VCaP (cell line): Measurements from ENCODE around the gene CYB5B.
"Not testable (repeated sequence)": the region's sequence is repeated elsewhere in the genome, so short reads cannot be mapped to it uniquely, and the experiment has no call there.

Experiments used
- H3K27ac ChIP-seq: fragments of 450-650 bp; 2 replicates; pipeline ENCODE4 v1.5.1; 2017
- TF ChIP-seq, protein P1 (sequence below): fragments of 450-650 bp; conservative IDR thresholded peaks from 2 replicates; pipeline ENCODE4 v1.5.1; 2017; ENCODE audit warnings: mild to moderate bottlenecking, moderate library complexity

The CYB5B gene

DNA sequence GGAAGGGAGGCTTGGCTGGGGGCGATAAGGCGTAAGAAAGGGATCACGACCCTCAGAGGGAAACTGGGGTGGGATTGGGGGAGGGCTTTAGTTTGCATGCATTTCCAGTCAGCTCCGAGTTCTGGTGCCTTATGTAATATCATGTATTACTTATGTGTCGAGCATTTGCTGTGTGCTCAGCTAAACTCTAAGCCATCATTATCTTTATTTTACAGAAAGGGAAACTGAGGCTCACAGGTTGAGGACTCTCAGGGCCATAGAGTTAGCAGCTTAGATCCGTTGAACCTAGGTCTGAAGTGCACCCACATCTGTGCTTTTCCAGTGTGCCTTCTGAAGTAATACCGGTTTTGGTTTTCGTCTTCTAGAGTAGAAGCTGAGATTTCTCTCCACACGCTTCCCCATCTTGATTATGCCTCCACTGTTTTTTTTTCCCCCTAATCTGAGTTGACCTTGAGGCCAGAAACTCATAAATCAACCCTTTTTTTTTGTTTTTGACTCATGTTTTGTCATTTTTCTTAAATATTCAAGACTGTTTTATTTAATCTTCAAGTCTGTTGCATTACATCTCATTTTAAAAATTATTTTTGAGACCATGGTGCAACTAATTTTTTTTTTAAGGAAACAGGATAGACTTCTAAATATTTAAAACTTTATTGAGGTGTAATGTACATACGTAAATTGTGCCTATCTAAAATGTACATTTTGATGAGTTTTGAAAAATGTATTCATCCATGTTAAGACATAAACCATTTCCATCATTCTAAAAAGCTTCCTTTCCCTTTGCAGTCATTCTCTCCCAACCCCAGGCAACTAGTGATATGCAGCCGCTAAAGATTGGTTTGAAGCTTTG lies 741 bp downstream of the CYB5B start:
- peak overlapping the region; percentile 77 for H3K27ac ChIP-seq
- TF ChIP-seq, protein P1, sequence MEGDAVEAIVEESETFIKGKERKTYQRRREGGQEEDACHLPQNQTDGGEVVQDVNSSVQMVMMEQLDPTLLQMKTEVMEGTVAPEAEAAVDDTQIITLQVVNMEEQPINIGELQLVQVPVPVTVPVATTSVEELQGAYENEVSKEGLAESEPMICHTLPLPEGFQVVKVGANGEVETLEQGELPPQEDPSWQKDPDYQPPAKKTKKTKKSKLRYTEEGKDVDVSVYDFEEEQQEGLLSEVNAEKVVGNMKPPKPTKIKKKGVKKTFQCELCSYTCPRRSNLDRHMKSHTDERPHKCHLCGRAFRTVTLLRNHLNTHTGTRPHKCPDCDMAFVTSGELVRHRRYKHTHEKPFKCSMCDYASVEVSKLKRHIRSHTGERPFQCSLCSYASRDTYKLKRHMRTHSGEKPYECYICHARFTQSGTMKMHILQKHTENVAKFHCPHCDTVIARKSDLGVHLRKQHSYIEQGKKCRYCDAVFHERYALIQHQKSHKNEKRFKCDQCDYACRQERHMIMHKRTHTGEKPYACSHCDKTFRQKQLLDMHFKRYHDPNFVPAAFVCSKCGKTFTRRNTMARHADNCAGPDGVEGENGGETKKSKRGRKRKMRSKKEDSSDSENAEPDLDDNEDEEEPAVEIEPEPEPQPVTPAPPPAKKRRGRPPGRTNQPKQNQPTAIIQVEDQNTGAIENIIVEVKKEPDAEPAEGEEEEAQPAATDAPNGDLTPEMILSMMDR, result no peak

DNA sequence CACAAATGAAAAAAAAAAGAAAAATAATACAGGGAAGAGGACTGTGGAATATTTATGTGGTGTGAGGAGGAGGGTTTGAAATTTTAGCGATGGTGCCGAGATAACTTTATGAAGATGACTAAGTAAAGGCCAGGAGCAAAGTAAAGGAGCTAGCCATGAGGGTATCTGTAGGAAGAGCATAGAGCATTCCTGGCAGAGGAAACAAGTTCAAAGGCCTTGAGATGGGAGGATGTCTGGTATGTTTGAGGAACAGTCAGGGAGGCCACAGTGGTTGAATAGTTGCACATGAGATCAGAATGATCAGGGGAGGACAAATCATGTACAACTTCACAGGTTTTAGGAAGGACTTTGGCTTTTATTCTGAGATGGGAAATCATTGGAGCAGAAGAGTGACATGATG lies 4.2 kb downstream of the CYB5B start:
- H3K27ac ChIP-seq, result no peak overlapping the region
- TF ChIP-seq, protein P1, result no peak

DNA sequence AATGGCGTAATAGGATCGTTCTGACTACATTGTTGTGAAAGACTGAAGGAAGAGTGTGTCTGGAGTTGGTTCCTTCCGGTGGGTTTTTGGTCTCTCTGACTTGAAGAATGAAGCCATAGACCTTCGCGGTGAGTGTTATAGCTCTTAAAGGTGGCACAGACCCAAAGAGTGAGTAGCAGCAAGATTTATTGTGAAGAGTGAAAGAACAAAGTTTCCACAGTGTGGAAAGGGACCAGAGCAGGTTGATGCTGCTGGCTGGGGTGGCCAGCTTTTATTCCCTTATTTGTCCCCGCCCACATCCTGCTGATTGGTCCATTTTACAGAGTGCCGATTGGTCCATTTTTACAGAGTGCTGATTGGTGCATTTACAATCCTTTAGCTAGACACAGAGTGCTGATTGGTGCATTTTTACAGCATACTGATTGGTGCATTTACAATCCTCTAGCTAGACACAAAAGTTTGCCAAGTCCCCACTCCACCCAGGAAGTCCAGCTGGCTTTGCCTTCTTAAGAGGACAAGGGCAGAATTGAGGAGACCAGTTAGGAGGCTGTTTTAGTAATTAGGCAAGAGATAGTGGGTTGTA lies 4.7 kb downstream of the CYB5B start:
- H3K27ac ChIP-seq, result not testable (repeated sequence)

DNA sequence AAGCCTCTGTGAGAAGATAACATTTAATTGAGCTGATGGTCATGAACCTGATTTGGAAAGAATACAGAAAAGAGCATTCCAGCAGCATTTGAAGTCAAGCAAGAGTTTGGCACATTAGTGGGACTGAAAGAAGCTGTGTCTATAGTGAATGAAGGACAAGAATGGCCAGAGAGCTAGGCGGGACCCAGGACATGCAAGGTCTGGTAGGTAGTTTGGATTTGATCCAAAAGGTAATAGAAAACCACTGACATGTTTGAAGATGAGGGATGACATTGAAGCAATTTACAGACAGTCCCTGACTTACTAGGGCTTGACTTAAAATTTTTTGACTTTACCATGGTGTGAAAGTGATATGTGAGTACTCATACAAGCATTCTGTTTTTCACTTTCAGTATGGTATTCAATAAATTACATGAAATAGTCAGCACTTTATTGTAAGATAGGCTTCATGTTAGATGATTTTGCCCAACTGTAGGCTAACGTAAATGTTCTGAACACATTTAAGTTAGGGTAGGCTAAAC lies 7.6 kb downstream of the CYB5B start:
- no peak overlapping the region for H3K27ac ChIP-seq
- TF ChIP-seq, protein P1, result no peak

DNA sequence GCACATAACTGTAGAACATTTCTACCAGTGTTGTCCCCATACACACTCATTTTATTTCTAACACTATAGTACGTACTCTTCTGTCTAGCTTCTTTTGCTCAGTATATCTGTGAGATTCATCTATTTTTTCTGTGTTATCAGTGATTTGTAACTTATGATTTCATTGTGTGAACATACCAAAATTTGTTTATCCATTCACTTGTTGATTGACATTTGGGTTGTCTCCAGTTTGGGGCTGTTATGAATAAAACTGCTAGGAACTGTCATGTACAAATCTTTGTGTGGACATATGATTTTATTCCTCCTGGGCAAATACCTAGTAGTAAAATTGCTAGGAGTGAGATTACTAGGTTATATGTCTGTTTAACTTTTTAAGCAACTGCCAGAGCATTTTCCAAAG lies 9.6 kb downstream of the CYB5B start:
- no peak overlapping the region for H3K27ac ChIP-seq
- TF ChIP-seq, protein P1, result no peak

DNA sequence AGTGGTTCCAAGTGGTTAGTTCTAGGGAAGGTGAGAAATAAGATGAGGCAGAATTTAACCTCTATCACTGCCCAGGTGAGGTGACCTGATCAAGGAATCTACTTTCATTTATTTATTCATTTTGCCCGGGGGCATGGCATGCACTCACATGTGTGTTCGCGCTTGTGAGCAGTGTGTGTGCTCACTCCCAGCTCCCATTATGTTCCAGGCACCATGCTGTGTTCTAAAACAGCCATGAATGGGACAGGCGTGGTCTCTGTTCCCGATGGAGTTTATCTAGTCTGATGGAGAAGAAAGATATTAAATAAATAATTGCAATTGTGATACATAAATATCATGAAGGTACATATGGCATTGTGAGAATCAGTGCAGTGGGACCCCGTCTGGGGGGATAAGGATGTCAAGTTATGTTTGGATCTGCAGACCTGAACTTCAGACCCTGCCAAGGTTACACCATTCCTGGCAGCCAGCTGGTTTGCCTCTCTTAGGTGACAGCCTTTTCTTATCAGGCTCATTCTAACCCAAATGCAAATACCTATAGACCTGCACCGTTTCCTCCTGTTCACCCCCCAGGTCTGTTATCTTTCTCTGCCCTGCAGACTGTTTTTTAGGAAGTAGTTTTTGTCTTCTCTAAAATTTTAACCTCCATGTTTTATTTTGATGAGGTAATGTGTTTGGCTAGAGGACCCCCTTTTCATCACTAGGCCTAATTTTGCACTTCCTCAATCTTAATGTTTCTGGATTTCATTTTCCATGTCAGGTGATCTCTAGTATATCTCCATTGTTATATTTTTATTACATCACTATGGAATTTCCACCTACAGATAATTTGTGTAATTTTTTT lies 11.8 kb downstream of the CYB5B start:
- TF ChIP-seq, protein P1, result no peak
- H3K27ac ChIP-seq, result no peak overlapping the region

DNA sequence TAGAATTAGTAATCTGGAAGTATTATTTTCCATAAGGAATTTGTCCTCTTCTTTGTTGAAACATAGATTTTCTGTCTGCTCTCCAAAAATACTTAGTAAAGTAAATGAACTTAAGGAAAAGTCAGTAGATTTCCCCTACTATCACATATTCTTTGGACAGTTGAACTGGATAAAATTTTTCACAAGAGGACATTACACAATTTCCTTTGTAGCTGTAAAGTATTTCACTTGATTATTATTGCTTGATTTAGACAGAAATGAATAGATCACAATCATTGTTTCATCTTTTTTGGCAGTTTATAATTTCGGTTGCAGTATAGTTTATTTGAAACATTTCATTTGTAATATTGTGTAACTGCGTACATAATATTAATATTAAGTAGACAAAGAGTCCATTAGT lies 12.5 kb downstream of the CYB5B start:
- TF ChIP-seq, protein P1, result no peak
- no peak overlapping the region for H3K27ac ChIP-seq
